Astrocyte of the spinal cord (primary cell): ENCODE data around the gene ARHGEF10L.
A peak's percentile ranks its signal among the peaks of the same experiment; 100 is the strongest.

Experiments
- DNase-seq: peaks from one replicate; pipeline ENCODE4 v3.0.0; 2011; ENCODE audit warnings: low read depth, low spot score
- H3K4me3 ChIP-seq: 2 replicates; pipeline ENCODE4 v1.5.1; 2011; ENCODE audit warnings: low read depth, mild to moderate bottlenecking, low read length, moderate library complexity
- in situ Hi-C: cut with HindIII; loops from 2 replicates; pipeline ENCODE4 v1.10.0; 2017; ENCODE audit warnings: low sequenced_read_pairs
- TF ChIP-seq, protein P1 (sequence below): IDR thresholded peaks from 2 replicates; pipeline ENCODE4 v1.5.1; 2012; ENCODE audit warnings: low read depth, mild to moderate bottlenecking, low read length, inconsistent platforms

Gene ARHGEF10L

DNA sequence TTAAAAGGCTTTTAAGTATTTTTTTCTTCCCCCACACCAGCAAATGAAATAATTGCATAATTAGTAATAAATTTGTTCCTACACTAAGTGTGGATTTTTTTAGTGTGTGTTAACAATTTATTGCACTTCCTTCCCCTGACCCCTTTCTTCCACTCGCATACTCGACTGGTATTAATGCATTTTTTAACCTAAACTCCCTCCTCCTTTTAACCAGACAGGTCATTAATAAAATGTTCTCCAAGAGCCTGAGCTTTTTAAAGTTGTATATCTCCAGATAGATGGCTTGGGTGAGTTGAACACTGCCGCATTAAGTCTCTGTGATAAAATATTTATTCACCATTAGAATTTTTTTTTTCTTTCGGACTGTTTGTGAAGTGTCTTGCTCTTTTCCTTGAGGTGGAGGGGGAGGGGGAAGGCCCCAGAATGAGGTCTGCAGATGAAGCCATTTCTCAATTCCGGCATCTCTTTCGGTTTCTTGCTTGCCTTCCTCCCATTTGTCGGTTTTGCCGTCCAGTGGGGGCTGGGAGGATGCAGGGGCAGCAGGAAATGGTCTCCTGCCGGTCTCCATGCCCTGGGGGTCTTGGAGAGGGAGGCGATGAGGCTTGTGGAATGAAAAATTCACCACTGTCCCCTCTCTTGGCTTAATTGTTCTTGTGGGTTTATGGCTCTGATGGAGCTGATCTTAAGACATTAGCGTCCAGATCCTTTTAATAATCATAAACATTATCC lies 151.6 kb downstream of the ARHGEF10L start:
- no peak overlapping the region for H3K4me3 ChIP-seq
- DNase-seq = no peak
- TF ChIP-seq, protein P1, sequence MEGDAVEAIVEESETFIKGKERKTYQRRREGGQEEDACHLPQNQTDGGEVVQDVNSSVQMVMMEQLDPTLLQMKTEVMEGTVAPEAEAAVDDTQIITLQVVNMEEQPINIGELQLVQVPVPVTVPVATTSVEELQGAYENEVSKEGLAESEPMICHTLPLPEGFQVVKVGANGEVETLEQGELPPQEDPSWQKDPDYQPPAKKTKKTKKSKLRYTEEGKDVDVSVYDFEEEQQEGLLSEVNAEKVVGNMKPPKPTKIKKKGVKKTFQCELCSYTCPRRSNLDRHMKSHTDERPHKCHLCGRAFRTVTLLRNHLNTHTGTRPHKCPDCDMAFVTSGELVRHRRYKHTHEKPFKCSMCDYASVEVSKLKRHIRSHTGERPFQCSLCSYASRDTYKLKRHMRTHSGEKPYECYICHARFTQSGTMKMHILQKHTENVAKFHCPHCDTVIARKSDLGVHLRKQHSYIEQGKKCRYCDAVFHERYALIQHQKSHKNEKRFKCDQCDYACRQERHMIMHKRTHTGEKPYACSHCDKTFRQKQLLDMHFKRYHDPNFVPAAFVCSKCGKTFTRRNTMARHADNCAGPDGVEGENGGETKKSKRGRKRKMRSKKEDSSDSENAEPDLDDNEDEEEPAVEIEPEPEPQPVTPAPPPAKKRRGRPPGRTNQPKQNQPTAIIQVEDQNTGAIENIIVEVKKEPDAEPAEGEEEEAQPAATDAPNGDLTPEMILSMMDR = no peak
- in situ Hi-C loops = no loop called here

DNA sequence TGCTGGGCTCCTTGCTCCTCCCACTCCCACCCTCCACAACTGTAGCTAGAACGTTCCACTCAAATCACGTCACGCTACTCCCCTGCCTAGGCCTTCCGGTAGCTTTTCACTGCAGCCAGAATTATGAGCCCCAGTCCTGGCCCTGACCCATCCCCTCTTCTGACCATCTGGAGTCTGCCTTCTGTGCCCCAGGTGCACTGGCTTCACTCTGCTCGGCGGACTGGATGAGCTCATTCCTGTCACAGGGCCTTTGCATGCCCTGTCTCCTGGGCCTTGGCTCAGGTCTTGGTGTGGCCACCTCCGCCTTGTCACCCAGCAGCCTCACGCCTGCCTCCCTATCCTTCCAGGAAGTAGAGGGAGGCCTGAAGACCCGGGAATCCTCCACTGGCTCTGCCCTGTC lies 153.1 kb downstream of the ARHGEF10L start:
- TF ChIP-seq, protein P1 = no peak
- in situ Hi-C loops = no loop called here
- no peak overlapping the region for H3K4me3 ChIP-seq
- no peak for DNase-seq

DNA sequence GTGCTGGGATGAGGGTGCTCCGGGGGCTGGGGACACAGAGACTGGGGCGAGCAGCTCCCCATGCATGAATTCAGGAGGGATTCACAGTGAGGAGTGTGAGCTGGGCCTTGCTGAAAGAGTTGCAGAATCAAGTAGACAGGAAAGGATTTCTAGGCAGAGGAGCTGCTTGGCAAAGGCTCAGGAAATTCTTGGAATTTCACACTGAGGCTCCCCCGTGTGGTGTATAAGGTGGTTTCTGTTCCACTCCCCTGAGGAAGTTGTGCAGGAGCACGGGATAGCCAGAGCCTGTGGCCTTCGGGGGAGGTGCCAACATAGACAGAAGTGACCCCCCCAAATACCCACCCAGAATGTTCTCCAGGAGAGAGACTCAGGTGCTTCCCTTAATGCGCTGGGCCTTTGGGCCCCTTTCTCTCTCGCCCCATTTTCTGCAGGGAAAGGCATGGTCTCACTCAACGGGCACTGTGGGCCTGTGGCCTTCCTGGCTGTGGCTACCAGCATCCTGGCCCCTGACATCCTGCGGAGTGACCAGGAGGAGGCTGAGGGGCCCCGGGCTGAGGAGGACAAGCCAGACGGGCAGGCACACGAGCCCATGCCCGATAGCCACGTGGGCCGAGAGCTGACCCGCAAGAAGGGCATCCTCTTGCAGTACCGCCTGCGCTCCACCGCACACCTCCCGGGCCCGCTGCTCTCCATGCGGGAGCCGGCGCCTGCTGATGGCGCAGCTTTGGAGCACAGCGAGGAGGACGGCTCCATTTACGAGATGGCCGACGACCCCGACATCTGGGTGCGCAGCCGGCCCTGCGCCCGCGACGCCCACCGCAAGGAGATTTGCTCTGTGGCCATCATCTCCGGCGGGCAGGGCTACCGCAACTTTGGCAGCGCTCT lies 157.2 kb downstream of the ARHGEF10L start:
- in situ Hi-C loops = no loop called here
- TF ChIP-seq, protein P1 = peak; percentile 60
- DNase-seq = peak; percentile 74
- no peak overlapping the region for H3K4me3 ChIP-seq

DNA sequence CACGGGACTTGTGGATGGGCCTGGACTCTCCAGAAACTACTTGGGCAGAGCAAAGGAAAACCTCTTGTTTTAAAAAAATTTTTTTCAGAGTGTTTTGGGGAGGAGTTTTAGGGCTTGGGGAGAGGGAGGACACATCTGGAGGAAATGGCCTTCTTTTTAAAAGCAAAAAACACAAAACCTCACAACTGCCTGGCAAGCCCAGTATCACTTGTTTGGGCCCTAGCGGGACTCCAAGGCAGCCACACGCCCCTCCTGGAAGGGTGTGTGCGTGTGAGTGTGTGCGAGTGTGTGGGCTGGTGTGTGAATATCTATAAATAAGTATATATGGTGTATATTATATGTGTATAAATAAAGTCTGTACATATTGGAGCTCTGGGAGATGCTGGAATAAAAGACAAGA lies 158.0 kb downstream of the ARHGEF10L start:
- in situ Hi-C loops = no loop called here
- no peak overlapping the region for H3K4me3 ChIP-seq
- TF ChIP-seq, protein P1 = no peak
- no peak for DNase-seq

DNA sequence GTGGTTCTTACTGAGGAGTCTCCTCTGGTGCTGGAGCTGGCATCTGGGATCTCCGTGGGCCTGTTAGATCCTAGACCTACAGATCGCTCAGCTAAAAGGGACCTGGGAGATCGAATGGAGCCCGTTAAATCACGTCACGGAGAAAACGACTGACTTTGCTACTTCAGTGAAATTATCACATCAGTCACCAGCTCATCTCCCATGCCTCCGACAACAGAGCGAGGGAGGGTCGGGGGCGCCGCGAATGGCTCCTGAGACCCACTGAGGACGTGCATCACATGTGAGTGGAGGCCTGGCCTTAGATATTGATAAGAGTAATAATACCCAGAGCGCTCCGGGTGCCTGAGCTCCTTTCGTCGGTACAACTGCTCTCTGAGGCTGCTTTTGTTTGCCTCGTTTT lies 160.1 kb downstream of the ARHGEF10L start:
- in situ Hi-C loops = no loop called here
- TF ChIP-seq, protein P1 = no peak
- DNase-seq = no peak
- no peak overlapping the region for H3K4me3 ChIP-seq

DNA sequence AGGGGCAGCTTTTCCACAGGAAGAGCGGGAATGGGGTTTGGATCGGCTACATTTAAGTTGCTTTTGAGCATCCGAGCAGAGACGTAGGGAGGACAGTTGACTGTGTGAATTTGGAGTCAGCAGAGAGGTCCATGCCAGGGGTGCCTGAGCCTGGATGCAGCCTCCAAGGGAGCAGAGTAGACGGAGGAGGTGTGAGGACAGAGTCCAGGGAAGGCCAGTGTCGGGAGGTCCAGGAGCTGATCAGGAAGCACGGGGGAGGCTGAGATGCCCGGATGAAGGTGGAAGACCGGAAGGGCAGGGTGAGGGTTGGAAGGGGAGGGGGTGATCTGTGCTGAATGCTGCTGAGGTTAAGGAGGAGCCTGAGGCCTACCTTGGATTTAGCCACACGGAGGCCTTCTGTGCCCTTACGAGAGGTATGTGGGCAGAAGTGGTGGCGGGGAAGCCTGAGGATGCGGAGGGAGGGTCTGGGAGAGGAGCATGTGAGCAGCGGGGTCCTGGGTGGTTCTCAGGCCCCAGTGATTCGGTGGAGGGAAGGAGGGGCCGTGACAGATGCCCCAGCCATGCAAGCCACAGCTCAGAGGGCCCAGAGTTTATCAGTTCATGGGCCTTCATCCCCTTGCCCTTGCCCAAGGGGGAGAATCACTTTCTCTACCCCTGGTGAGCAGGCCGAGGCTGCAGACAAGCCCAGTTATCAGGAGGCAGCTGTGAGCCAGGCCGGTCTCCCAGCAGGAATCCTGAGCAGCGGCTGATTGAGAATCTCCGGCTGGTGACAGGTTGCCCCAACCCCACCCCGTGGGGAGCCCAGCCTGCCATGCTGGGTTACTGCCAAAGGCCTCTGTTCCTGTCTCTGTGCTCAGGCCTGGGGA lies 161.7 kb downstream of the ARHGEF10L start:
- H3K4me3 ChIP-seq = no peak overlapping the region
- TF ChIP-seq, protein P1 = no peak
- in situ Hi-C loops = no loop called here
- DNase-seq = no peak
